ENCODE measurements around the gene USPL1. TPM values are rescaled to one million over a fixed set of nuclear protein-coding genes. Genes with fewer than 3 reads are reported as not detected.

USPL1 gene
- polyA plus RNA-seq, 1 donor from 2014 or later = 26.1 TPM

Other genes with a start within 250 kb of the USPL1 start
- gene UBE2L5, start 195.4 kb upstream of the USPL1 start, polyA plus RNA-seq = not detected
- gene HMGB1, start 152.0 kb upstream of the USPL1 start, polyA plus RNA-seq = 580 TPM
- 208 TPM for gene ALOX5AP, start 117.6 kb downstream of the USPL1 start, polyA plus RNA-seq